H1 (cell line): ENCODE results near the gene ASTN2. TPM values are rescaled to one million over a fixed set of nuclear protein-coding genes. Genes with fewer than 3 reads are reported as not detected.

Experiments used
- ATF2 ChIP-seq: IDR thresholded peaks from 2 replicates; pipeline ENCODE4 v1.6.1; 2012; ENCODE audit warnings: low read length, inconsistent platforms
- BCL11A ChIP-seq, 2 experiments: IDR thresholded peaks; one replicate each; pipeline ENCODE4 v1.6.1; 2011; ENCODE audit warnings: low read depth in 2 of 2, low read length in 2 of 2, mild to moderate bottlenecking in 2 of 2
- CTCF ChIP-seq, 3 experiments: IDR thresholded peaks; 1 replicate in 2 of 3; 2 replicates in 1 of 3; pipeline versions ENCODE4 v1.5.1 to v1.6.1; 2011; ENCODE audit warnings: low read length in 3 of 3, mild to moderate bottlenecking in 3 of 3, inconsistent platforms in 2 of 3, low read depth in 1 of 3, moderate library complexity in 1 of 3; ENCODE audit not compliant: insufficient read depth in 1 of 3; ENCODE audit errors: control extremely low read depth in 1 of 3
- EP300 ChIP-seq, 2 experiments: IDR thresholded peaks; 1 replicate in 1 of 2; 2 replicates in 1 of 2; pipeline ENCODE4 v1.6.1; 2011 to 2012; ENCODE audit warnings: low read depth in 2 of 2, low read length in 2 of 2, mild to moderate bottlenecking in 2 of 2, borderline replicate concordance in 1 of 2, inconsistent platforms in 1 of 2, moderate library complexity in 1 of 2
- polyA plus RNA-seq, 7 experiments: library from polyadenylated mRNA; depleted of rRNA in 3 of 7; stranded (reverse) in 5 of 7; unstranded in 2 of 7; fragments of >200 nt in 5 of 7; fragments of 200-250 nt in 2 of 7; gene quantifications; 1 replicate in 5 of 7; 2 replicates in 1 of 7; 4 replicates in 1 of 7; pipeline versions ENCODE4 v1.2.1 to v1.2.3, GENCODE V29; 2011 to 2013; ENCODE audit warnings: missing spikeins in 2 of 7, mixed read lengths in 2 of 7
- total RNA-seq: library from RNA; stranded (reverse); fragmentation: NEBNext Ultra II Directional; extraction: Animal tissue kit (Norgen Biotek cat#: 25700); gene quantifications from 2 replicates; pipeline ENCODE4 v1.2.1, GENCODE V29; 2021

ASTN2 gene
- total and polyA plus RNA-seq, 2 of the 8 experiments (the other 6 are each of a cell fraction or from before 2014, with no cell fraction given) = 8.2 to 13.7 TPM

- no peak for TF ChIP-seq ATF2
- TF ChIP-seq BCL11A (IDR thresholded peaks at IDR 0.05; ENCODE audit: low read depth in 2 of 2, low read length in 2 of 2) = no peak
- no peak for TF ChIP-seq EP300 (IDR thresholded peaks at IDR 0.05; ENCODE audit: borderline replicate concordance in 1 of 2, low read depth in 2 of 2, low read length in 2 of 2)
- TF ChIP-seq CTCF (IDR thresholded peaks at IDR 0.05; ENCODE audit: control extremely low read depth in 1 of 3, insufficient read depth in 1 of 3, low read depth in 1 of 3, low read length in 3 of 3) = no peak
These were observed 279.3 kb downstream of the ASTN2 start (continued) for GRCh38 chr9:117135501-117136098.
